Activated naive CD8-positive, alpha-beta T cell (primary cell): ENCODE data around the gene C1QTNF12.

Source experiments
- H3K27ac Mint-ChIP-seq: one replicate; pipeline ENCODE4 v1.8.0; 2021; ENCODE audit warnings: mixed read lengths
- H3K27me3 Mint-ChIP-seq: one replicate; pipeline ENCODE4 v1.8.0; 2021; ENCODE audit warnings: mixed read lengths
- H3K36me3 Mint-ChIP-seq: one replicate; pipeline ENCODE4 v1.8.0; 2021; ENCODE audit warnings: mixed read lengths
- H3K4me1 Mint-ChIP-seq: one replicate; pipeline ENCODE4 v1.8.0; 2021; ENCODE audit warnings: low read depth, mixed read lengths
- H3K4me3 Mint-ChIP-seq: one replicate; pipeline ENCODE4 v1.8.0; 2021; ENCODE audit warnings: mild to moderate bottlenecking, mixed read lengths
- H3K9me3 Mint-ChIP-seq: one replicate; pipeline ENCODE4 v1.8.0; 2021; ENCODE audit warnings: low read depth, mixed read lengths

The C1QTNF12 gene

GRCh38 chr1:1223321-1223720 is 23.2 kb downstream of the C1QTNF12 start:
- Mint-ChIP-seq H3K27me3 (no peaks in the 10 kb centered on the region), H3K36me3 (peaks cover 3% of the 10 kb centered on the region), H3K9me3 (no peaks in the 10 kb centered on the region), H3K4me1 (peaks cover 7% of the 10 kb centered on the region), H3K4me3 (no peak overlapping the region), H3K27ac (no peak overlapping the region)

- H3K4me1 Mint-ChIP-seq: peaks cover 8% of the 10 kb centered on the region
- H3K27ac Mint-ChIP-seq: no peak overlapping the region
- peaks cover 3% of the 10 kb centered on the region for H3K36me3 Mint-ChIP-seq
- H3K4me3 Mint-ChIP-seq: no peak overlapping the region
- H3K27me3 Mint-ChIP-seq: no peaks in the 10 kb centered on the region
- H3K9me3 Mint-ChIP-seq: no peaks in the 10 kb centered on the region
These were observed 23.8 kb downstream of the C1QTNF12 start for GRCh38 chr1:1222575-1223225.

GRCh38 chr1:1221887-1222574 is 24.5 kb downstream of the C1QTNF12 start:
- Mint-ChIP-seq H3K27ac (no peak overlapping the region), H3K27me3 (no peaks in the 10 kb centered on the region), H3K36me3 (peaks cover 3% of the 10 kb centered on the region), H3K4me3 (no peak overlapping the region), H3K9me3 (no peaks in the 10 kb centered on the region), H3K4me1 (peaks cover 10% of the 10 kb centered on the region)

- Mint-ChIP-seq H3K9me3 (no peaks in the 10 kb centered on the region), H3K4me1 (peaks cover 15% of the 10 kb centered on the region), H3K36me3 (peaks cover 8% of the 10 kb centered on the region), H3K27ac (no peak overlapping the region), H3K27me3 (no peaks in the 10 kb centered on the region), H3K4me3 (no peak overlapping the region)
These were observed 26.3 kb downstream of the C1QTNF12 start for GRCh38 chr1:1220197-1220596.

- Mint-ChIP-seq H3K27ac (no peak overlapping the region), H3K36me3 (peaks cover 8% of the 10 kb centered on the region), H3K27me3 (no peaks in the 10 kb centered on the region)
These were observed 27.2 kb downstream of the C1QTNF12 start for GRCh38 chr1:1219341-1219740.

GRCh38 chr1:1218524-1219200 is 27.9 kb downstream of the C1QTNF12 start:
- H3K27me3 Mint-ChIP-seq: no peaks in the 10 kb centered on the region
- peaks cover 22% of the 10 kb centered on the region for H3K4me1 Mint-ChIP-seq
- H3K27ac Mint-ChIP-seq: no peak overlapping the region
- peaks cover 8% of the 10 kb centered on the region for H3K36me3 Mint-ChIP-seq
- H3K9me3 Mint-ChIP-seq: no peaks in the 10 kb centered on the region
- H3K4me3 Mint-ChIP-seq: no peak overlapping the region

More at GRCh38 chr1:1219341-1219740, 27.2 kb downstream of the C1QTNF12 start:
- H3K9me3 Mint-ChIP-seq: no peaks in the 10 kb centered on the region
- H3K4me3 Mint-ChIP-seq: no peak overlapping the region
- peaks cover 20% of the 10 kb centered on the region for H3K4me1 Mint-ChIP-seq

- Mint-ChIP-seq H3K4me3 (no peak overlapping the region), H3K4me1 (peaks cover 22% of the 10 kb centered on the region), H3K27ac (peak overlapping the region; percentile 61), H3K27me3 (no peaks in the 10 kb centered on the region), H3K9me3 (no peaks in the 10 kb centered on the region), H3K36me3 (peaks cover 8% of the 10 kb centered on the region)
These were observed 28.6 kb downstream of the C1QTNF12 start for GRCh38 chr1:1217621-1218523.

- Mint-ChIP-seq H3K4me1 (peaks cover 22% of the 10 kb centered on the region), H3K9me3 (no peaks in the 10 kb centered on the region), H3K36me3 (peaks cover 5% of the 10 kb centered on the region), H3K4me3 (peak overlapping the region; percentile 67), H3K27me3 (no peaks in the 10 kb centered on the region), H3K27ac (peak overlapping the region; percentile 72)
These were observed 29.5 kb downstream of the C1QTNF12 start for GRCh38 chr1:1216770-1217620.

GRCh38 chr1:1215881-1216605 is 30.5 kb downstream of the C1QTNF12 start:
- Mint-ChIP-seq H3K27me3 (no peaks in the 10 kb centered on the region), H3K9me3 (no peaks in the 10 kb centered on the region), H3K36me3 (peaks cover 5% of the 10 kb centered on the region), H3K4me1 (peaks cover 22% of the 10 kb centered on the region), H3K4me3 (no peak overlapping the region), H3K27ac (no peak overlapping the region)

GRCh38 chr1:1215080-1215676 is 31.3 kb downstream of the C1QTNF12 start:
- Mint-ChIP-seq H3K27ac (peak overlapping the region; percentile 58), H3K4me1 (peaks cover 22% of the 10 kb centered on the region), H3K27me3 (no peaks in the 10 kb centered on the region), H3K36me3 (peaks cover 5% of the 10 kb centered on the region), H3K9me3 (no peaks in the 10 kb centered on the region), H3K4me3 (peak overlapping the region; percentile 71)

GRCh38 chr1:1213345-1214265 is 32.9 kb downstream of the C1QTNF12 start, which contains the start of gene TNFRSF4:
Gene TNFRSF4, minus strand, starts transcription at chr1:1214153. Its CDS starts 26 bp downstream, at chr1:1214127.
- Mint-ChIP-seq H3K27me3 (no peaks in the 10 kb centered on the region), H3K9me3 (no peaks in the 10 kb centered on the region), H3K36me3 (peaks cover 5% of the 10 kb centered on the region), H3K27ac (peak within 1 kb of the TSS; percentile 61), H3K4me1 (peaks cover 28% of the 10 kb centered on the region), H3K4me3 (peak within 1 kb of the TSS; percentile 72)

GRCh38 chr1:1212780-1213344 is 33.7 kb downstream of the C1QTNF12 start:
- Mint-ChIP-seq H3K4me1 (peaks cover 33% of the 10 kb centered on the region), H3K36me3 (peaks cover 5% of the 10 kb centered on the region), H3K27me3 (no peaks in the 10 kb centered on the region), H3K27ac (no peak overlapping the region), H3K9me3 (no peaks in the 10 kb centered on the region), H3K4me3 (peak overlapping the region; percentile 20)
